ENCODE results near the gene SMC6.

DNA sequence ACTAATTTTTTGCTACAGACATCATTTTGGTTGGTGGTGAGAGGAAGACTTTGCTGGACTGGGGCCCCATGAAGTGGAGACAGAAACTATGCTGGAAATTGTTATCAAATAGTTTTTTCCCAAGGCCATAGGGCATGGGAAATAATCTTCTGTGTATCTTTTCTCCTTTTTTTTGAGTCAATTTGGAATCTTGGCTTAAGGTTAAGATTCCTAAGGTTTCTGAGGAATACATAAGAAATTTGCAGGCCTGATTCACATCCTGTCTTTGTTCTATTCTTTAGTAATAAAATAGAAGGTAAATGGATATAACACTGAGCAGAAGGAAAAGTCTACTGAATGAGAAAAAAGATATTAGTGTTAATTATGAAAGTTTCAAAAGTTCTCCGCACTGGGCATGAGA lies 16.6 kb downstream of the SMC6 start:
- TF ChIP-seq NR2F1 (conservative IDR thresholded peaks at IDR 0.05) (no peak), HDAC2 (IDR thresholded peaks at IDR 0.05) (no peak), JUNB (IDR thresholded peaks at IDR 0.05) (no peak), TBL1XR1 (IDR thresholded peaks at IDR 0.05; ENCODE audit: low read depth, low read length) (no peak), NFIC (IDR thresholded peaks at IDR 0.05; ENCODE audit: low read depth, low read length) (no peak), ZNF274 (IDR thresholded peaks at IDR 0.05; ENCODE audit: insufficient read depth, insufficient read length) (no peak), PML (IDR thresholded peaks at IDR 0.05; ENCODE audit: low read length) (no peak), ZNF217 (IDR thresholded peaks at IDR 0.05) (no peak), CREB1 (IDR thresholded peaks at IDR 0.05; ENCODE audit: low read depth) (no peak)
- TF ChIP-seq, protein P1, sequence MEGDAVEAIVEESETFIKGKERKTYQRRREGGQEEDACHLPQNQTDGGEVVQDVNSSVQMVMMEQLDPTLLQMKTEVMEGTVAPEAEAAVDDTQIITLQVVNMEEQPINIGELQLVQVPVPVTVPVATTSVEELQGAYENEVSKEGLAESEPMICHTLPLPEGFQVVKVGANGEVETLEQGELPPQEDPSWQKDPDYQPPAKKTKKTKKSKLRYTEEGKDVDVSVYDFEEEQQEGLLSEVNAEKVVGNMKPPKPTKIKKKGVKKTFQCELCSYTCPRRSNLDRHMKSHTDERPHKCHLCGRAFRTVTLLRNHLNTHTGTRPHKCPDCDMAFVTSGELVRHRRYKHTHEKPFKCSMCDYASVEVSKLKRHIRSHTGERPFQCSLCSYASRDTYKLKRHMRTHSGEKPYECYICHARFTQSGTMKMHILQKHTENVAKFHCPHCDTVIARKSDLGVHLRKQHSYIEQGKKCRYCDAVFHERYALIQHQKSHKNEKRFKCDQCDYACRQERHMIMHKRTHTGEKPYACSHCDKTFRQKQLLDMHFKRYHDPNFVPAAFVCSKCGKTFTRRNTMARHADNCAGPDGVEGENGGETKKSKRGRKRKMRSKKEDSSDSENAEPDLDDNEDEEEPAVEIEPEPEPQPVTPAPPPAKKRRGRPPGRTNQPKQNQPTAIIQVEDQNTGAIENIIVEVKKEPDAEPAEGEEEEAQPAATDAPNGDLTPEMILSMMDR (IDR thresholded peaks at IDR 0.05 in 2 of 3, conservative IDR thresholded peaks at IDR 0.05 in 1 of 3; ENCODE audit: control insufficient read depth in 2 of 3, extremely low read depth in 1 of 3, insufficient read depth in 1 of 3, low read depth in 3 of 3, low read length in 3 of 3): no peak
- TF ChIP-seq, protein P2, sequence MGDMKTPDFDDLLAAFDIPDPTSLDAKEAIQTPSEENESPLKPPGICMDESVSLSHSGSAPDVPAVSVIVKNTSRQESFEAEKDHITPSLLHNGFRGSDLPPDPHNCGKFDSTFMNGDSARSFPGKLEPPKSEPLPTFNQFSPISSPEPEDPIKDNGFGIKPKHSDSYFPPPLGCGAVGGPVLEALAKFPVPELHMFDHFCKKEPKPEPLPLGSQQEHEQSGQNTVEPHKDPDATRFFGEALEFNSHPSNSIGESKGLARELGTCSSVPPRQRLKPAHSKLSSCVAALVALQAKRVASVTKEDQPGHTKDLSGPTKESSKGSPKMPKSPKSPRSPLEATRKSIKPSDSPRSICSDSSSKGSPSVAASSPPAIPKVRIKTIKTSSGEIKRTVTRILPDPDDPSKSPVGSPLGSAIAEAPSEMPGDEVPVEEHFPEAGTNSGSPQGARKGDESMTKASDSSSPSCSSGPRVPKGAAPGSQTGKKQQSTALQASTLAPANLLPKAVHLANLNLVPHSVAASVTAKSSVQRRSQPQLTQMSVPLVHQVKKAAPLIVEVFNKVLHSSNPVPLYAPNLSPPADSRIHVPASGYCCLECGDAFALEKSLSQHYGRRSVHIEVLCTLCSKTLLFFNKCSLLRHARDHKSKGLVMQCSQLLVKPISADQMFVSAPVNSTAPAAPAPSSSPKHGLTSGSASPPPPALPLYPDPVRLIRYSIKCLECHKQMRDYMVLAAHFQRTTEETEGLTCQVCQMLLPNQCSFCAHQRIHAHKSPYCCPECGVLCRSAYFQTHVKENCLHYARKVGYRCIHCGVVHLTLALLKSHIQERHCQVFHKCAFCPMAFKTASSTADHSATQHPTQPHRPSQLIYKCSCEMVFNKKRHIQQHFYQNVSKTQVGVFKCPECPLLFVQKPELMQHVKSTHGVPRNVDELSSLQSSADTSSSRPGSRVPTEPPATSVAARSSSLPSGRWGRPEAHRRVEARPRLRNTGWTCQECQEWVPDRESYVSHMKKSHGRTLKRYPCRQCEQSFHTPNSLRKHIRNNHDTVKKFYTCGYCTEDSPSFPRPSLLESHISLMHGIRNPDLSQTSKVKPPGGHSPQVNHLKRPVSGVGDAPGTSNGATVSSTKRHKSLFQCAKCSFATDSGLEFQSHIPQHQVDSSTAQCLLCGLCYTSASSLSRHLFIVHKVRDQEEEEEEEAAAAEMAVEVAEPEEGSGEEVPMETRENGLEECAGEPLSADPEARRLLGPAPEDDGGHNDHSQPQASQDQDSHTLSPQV (IDR thresholded peaks at IDR 0.05): no peak
- TF ChIP-seq, protein P3, sequence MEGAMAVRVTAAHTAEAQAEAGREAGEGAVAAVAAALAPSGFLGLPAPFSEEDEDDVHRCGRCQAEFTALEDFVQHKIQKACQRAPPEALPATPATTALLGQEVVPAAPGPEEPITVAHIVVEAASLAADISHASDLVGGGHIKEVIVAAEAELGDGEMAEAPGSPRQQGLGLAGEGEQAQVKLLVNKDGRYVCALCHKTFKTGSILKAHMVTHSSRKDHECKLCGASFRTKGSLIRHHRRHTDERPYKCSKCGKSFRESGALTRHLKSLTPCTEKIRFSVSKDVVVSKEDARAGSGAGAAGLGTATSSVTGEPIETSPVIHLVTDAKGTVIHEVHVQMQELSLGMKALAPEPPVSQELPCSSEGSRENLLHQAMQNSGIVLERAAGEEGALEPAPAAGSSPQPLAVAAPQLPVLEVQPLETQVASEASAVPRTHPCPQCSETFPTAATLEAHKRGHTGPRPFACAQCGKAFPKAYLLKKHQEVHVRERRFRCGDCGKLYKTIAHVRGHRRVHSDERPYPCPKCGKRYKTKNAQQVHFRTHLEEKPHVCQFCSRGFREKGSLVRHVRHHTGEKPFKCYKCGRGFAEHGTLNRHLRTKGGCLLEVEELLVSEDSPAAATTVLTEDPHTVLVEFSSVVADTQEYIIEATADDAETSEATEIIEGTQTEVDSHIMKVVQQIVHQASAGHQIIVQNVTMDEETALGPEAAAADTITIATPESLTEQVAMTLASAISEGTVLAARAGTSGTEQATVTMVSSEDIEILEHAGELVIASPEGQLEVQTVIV (IDR thresholded peaks at IDR 0.05; ENCODE audit: borderline replicate concordance, partially characterized antibody): no peak
- TF ChIP-seq, protein P4, sequence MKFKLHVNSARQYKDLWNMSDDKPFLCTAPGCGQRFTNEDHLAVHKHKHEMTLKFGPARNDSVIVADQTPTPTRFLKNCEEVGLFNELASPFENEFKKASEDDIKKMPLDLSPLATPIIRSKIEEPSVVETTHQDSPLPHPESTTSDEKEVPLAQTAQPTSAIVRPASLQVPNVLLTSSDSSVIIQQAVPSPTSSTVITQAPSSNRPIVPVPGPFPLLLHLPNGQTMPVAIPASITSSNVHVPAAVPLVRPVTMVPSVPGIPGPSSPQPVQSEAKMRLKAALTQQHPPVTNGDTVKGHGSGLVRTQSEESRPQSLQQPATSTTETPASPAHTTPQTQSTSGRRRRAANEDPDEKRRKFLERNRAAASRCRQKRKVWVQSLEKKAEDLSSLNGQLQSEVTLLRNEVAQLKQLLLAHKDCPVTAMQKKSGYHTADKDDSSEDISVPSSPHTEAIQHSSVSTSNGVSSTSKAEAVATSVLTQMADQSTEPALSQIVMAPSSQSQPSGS (IDR thresholded peaks at IDR 0.05; ENCODE audit: low read length): no peak
- TF ChIP-seq, protein P5, sequence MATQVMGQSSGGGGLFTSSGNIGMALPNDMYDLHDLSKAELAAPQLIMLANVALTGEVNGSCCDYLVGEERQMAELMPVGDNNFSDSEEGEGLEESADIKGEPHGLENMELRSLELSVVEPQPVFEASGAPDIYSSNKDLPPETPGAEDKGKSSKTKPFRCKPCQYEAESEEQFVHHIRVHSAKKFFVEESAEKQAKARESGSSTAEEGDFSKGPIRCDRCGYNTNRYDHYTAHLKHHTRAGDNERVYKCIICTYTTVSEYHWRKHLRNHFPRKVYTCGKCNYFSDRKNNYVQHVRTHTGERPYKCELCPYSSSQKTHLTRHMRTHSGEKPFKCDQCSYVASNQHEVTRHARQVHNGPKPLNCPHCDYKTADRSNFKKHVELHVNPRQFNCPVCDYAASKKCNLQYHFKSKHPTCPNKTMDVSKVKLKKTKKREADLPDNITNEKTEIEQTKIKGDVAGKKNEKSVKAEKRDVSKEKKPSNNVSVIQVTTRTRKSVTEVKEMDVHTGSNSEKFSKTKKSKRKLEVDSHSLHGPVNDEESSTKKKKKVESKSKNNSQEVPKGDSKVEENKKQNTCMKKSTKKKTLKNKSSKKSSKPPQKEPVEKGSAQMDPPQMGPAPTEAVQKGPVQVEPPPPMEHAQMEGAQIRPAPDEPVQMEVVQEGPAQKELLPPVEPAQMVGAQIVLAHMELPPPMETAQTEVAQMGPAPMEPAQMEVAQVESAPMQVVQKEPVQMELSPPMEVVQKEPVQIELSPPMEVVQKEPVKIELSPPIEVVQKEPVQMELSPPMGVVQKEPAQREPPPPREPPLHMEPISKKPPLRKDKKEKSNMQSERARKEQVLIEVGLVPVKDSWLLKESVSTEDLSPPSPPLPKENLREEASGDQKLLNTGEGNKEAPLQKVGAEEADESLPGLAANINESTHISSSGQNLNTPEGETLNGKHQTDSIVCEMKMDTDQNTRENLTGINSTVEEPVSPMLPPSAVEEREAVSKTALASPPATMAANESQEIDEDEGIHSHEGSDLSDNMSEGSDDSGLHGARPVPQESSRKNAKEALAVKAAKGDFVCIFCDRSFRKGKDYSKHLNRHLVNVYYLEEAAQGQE (IDR thresholded peaks at IDR 0.05; ENCODE audit: low read depth, low read length): no peak
